HCT116 (cell line): Measurements from ENCODE around the gene CERS6.

Experiments
- ATF3 ChIP-seq: IDR thresholded peaks from 2 replicates; pipeline ENCODE4 v1.6.1; 2012
- CTCF ChIP-seq, 3 experiments: fragments of 200-600 bp in 1 of 3; sonication (generic) in 1 of 3; IDR thresholded peaks in 2 of 3; conservative IDR thresholded peaks in 1 of 3; 2 replicates each; pipeline ENCODE4 v1.5.1; 2012 to 2017; ENCODE audit warnings: low read depth in 2 of 3, low read length in 2 of 3, antibody characterized with exemption in 1 of 3, borderline replicate concordance in 1 of 3, control low read depth in 1 of 3, mild to moderate bottlenecking in 1 of 3, mixed read lengths in 1 of 3, mixed run types in 1 of 3, moderate library complexity in 1 of 3; ENCODE audit not compliant: insufficient read depth in 1 of 3
- EZH2phosphoT487 ChIP-seq: fragments of 200-600 bp; IDR thresholded peaks from 2 replicates; pipeline ENCODE4 v1.6.1; 2018; ENCODE audit warnings: antibody characterized with exemption, borderline replicate concordance
- MAX ChIP-seq: IDR thresholded peaks from 2 replicates; pipeline ENCODE4 v1.6.1; 2012
- POLR2A ChIP-seq: IDR thresholded peaks from 2 replicates; pipeline ENCODE4 v1.7.0; 2011; ENCODE audit warnings: borderline replicate concordance; ENCODE audit not compliant: insufficient read depth, insufficient read length; ENCODE audit errors: extremely low read depth
- POLR2AphosphoS5 ChIP-seq: IDR thresholded peaks from 2 replicates; pipeline ENCODE4 v1.6.1; 2011; ENCODE audit warnings: mild to moderate bottlenecking, low read depth, low read length, moderate library complexity
- TCF7L2 ChIP-seq: IDR thresholded peaks from 2 replicates; pipeline ENCODE4 v1.7.0; 2011; ENCODE audit warnings: borderline replicate concordance, inconsistent platforms; ENCODE audit not compliant: insufficient read depth, insufficient read length; ENCODE audit errors: extremely low read depth
- ZFX ChIP-seq: fragments of 450-650 bp; IDR thresholded peaks from 2 replicates; pipeline ENCODE4 v1.6.1; 2017

- TF ChIP-seq CTCF (IDR thresholded peaks at IDR 0.05 in 2 of 3, conservative IDR thresholded peaks at IDR 0.05 in 1 of 3; ENCODE audit: borderline replicate concordance in 1 of 3, insufficient read depth in 1 of 3, low read depth in 2 of 3, low read length in 2 of 3) (no peak), TCF7L2 (peak; percentile 37), POLR2A (no peak), ZFX (no peak), POLR2AphosphoS5 (no peak), EZH2phosphoT487 (no peak), MAX (no peak), ATF3 (no peak)
Observed at GRCh38 chr2:168694866-168695265, 238.8 kb downstream of the CERS6 start.
